Erythroblast (primary cell): ENCODE measurements around the gene RNU1-4.
"Not testable (repeated sequence)": the region's sequence is repeated elsewhere in the genome, so short reads cannot be mapped to it uniquely, and the experiment has no call there.

ENCODE experiments used
- GATA1 ChIP-seq: IDR thresholded peaks from 2 replicates; pipeline ENCODE4 v1.6.1; 2011; ENCODE audit warnings: low read depth, mild to moderate bottlenecking, control low read depth, low read length, moderate library complexity
- POLR2A ChIP-seq: IDR thresholded peaks from 2 replicates; pipeline ENCODE4 v1.6.1; 2011; ENCODE audit warnings: mild to moderate bottlenecking, low read length

DNA sequence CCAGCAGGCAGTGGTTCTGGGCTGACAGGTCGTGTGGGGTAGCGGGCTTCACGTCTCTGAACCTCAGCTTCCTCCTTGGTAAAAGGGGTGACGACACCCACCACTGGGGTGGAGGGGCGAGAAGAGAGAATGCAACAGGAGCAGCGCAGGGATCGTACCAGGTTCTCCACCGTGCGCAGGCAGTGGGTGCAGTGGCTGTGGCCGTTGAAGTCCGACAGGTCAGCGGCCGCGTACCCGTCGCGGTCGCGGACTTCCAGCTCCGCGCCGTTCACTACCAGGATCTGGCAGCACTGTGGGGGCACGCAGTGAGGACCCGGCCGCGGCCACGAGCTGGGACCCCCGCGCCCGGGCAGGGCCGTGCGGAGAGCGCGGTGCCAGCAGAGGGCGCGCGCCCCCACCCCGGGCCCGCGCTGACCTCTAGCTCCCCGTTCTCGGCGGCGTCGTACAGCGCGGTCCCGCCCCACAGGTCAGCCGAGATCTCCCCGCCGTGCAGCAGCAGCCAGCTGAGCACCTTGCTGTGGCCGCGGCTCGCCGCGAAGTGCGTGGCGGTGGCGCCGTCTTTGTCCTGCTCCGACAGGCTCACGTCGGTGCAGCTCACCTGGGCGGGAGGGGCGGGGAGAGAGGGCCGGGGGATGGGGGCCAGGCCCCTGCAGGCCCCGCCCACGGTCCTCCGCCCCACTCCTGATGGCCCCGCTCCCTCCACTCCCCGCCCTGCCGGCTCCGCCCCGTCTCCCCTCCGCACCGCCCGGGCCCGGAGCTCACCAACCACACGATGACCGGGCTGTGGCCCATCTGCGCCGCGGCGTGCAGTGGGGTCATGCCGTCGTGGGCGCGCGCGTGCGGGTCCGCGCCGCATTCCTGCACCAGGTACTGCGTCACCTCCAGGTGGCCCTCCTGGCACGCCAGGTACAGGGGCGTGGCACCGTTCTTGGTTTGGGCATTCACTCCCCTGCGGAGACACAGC, 32.9 kb upstream of the RNU1-4 start:
- TF ChIP-seq POLR2A, GATA1: not testable (repeated sequence)
